GM12878 (cell line): ENCODE results near the gene EGFL8. TPM values are rescaled to one million over a fixed set of nuclear protein-coding genes. Genes with fewer than 3 reads are reported as not detected.

ENCODE experiments used
- ATAC-seq: fragments of 200-7000 bp; cut with Tn5 transposase; 3 replicates; pipeline ENCODE4 v1.9.1; 2020; ENCODE audit warnings: mild to moderate bottlenecking, moderate library complexity
- BruUV-seq: library from RNA; stranded (reverse); fragments of 400-500 nt; replicated peaks from 2 replicates; lab custom pipeline; 2021; lab: Mats Ljungman, UMichigan
- CTCF ChIA-PET: fragments of 300-600 bp; sonication (Branson Sonifier 250); formaldehyde crosslinking; extraction: SDS; loops from one replicate; lab custom pipeline; 2021; ENCODE audit warnings: inconsistent platforms; lab: Yijun Ruan, JAX
- POLR2A ChIA-PET: fragments of 350-600 bp; formaldehyde crosslinking; extraction: SDS; loops from one replicate; lab custom pipeline; 2021; ENCODE audit warnings: inconsistent platforms; lab: Charles Lee
- RAD21 ChIA-PET: fragments of 300-600 bp; sonication (Branson Sonifier 250); formaldehyde crosslinking; loops from one replicate; lab custom pipeline; 2023; ENCODE audit warnings: antibody characterized with exemption; ENCODE audit not compliant: unreplicated experiment; lab: Charles Lee
- SMC1A ChIA-PET: fragments of 300-600 bp; sonication (Branson Sonifier 250); formaldehyde crosslinking; loops from one replicate; lab custom pipeline; 2023; ENCODE audit not compliant: unreplicated experiment, uncharacterized antibody; lab: Charles Lee
- DNase-seq: peaks from one replicate; pipeline ENCODE4 v3.0.0-alpha.2; 2011; ENCODE audit warnings: low read depth, low spot score
- FAIRE-seq: peaks from 3 replicates; lab custom pipeline; 2011; peaks lifted over from hg19 to GRCh38; lab: Jason Lieb, UNC
- H2AFZ ChIP-seq: 2 replicates; pipeline ENCODE4 v1.6.0; 2011; ENCODE audit warnings: low read depth, low read length, control low read depth; ENCODE audit not compliant: control insufficient read depth
- H3K27ac ChIP-seq: 2 replicates; pipeline ENCODE4 v1.5.1; 2011; ENCODE audit warnings: control low read depth; ENCODE audit not compliant: control insufficient read depth, insufficient read depth
- H3K27me3 ChIP-seq, 2 experiments: replicated peaks in 1 of 2; 2 replicates each; pipeline versions ENCODE4 v1.6.0 to v1.6.1; 2011; ENCODE audit warnings: low read length in 1 of 2; ENCODE audit not compliant: control insufficient read depth in 2 of 2, insufficient read depth in 2 of 2
- H3K36me3 ChIP-seq, 2 experiments: 2 replicates each; pipeline ENCODE4 v1.5.1; 2011; ENCODE audit warnings: low read length in 1 of 2; ENCODE audit not compliant: control insufficient read depth in 2 of 2, insufficient read depth in 2 of 2
- H3K4me1 ChIP-seq: 2 replicates; pipeline ENCODE4 v1.6.1; 2011; ENCODE audit warnings: mild to moderate bottlenecking, low read length, moderate library complexity, mixed read lengths; ENCODE audit not compliant: control insufficient read depth, insufficient read depth
- H3K4me2 ChIP-seq: 2 replicates; pipeline ENCODE4 v1.6.0; 2011; ENCODE audit warnings: control low read depth; ENCODE audit not compliant: control insufficient read depth, insufficient read depth
- H3K4me3 ChIP-seq: fragments of 200-600 bp; sonication (generic); 2 replicates; pipeline ENCODE4 v1.5.1; 2016
- H3K79me2 ChIP-seq: 2 replicates; pipeline ENCODE4 v1.6.0; 2011; ENCODE audit warnings: low read length; ENCODE audit not compliant: control insufficient read depth, insufficient read depth
- H3K9ac ChIP-seq: 2 replicates; pipeline ENCODE4 v1.8.0; 2011; ENCODE audit warnings: low read length, control low read depth, mixed read lengths; ENCODE audit not compliant: control insufficient read depth, insufficient read depth
- H3K9me3 ChIP-seq: replicated peaks from 3 replicates; pipeline ENCODE4 v1.5.1; 2011; ENCODE audit warnings: mild to moderate bottlenecking, low read length; ENCODE audit not compliant: control insufficient read depth, insufficient read depth
- H4K20me1 ChIP-seq: 2 replicates; pipeline ENCODE4 v1.6.0; 2011; ENCODE audit not compliant: control insufficient read depth, insufficient read depth
- FOXK2 ChIP-seq: fragments of 450-650 bp; IDR thresholded peaks from 2 replicates; pipeline ENCODE4 v1.6.1; 2017; ENCODE audit warnings: mild to moderate bottlenecking, moderate library complexity
- NBN ChIP-seq: fragments of 450-650 bp; IDR thresholded peaks from 2 replicates; pipeline ENCODE4 v1.6.1; 2016
- NKRF ChIP-seq: fragments of 450-650 bp; conservative IDR thresholded peaks from 2 replicates; pipeline ENCODE4 v1.6.1; 2017; ENCODE audit warnings: mild to moderate bottlenecking, moderate library complexity
- RFX5 ChIP-seq: IDR thresholded peaks from 2 replicates; pipeline ENCODE4 v1.6.1; 2011; ENCODE audit warnings: low read depth, low read length, improper control_type of control experiment
- RUNX3 ChIP-seq: IDR thresholded peaks from 2 replicates; pipeline ENCODE4 v1.6.1; 2012; ENCODE audit warnings: low read length, inconsistent platforms
- YBX1 ChIP-seq: fragments of 450-650 bp; IDR thresholded peaks from 2 replicates; pipeline ENCODE4 v1.6.1; 2016; ENCODE audit warnings: antibody characterized with exemption
- WGBS: methylation state at CpG from one replicate; pipeline ENCODE4 v1.1.6; 2016; ENCODE audit warnings: low lambda C conversion rate; ENCODE audit not compliant: insufficient replicate concordance, insufficient coverage; ENCODE audit errors: missing lambda C conversion rate; 5-methylcytosine and 5-hydroxymethylcytosine counted together
- in situ Hi-C: fragments of 300-500 bp; cut with MboI; formaldehyde crosslinking; loops from 9 replicates; pipeline ENCODE4 v1.14.3; 2018; ENCODE audit warnings: mixed read lengths
- intact Hi-C: fragments of 100-400 bp; cut with micrococcal nuclease; formaldehyde crosslinking; loops from one replicate; pipeline ENCODE4 v1.14.2; 2022; ENCODE audit not compliant: unreplicated experiment
- polyA plus RNA-seq, 11 experiments: library from polyadenylated mRNA; depleted of rRNA in 4 of 11; unstranded in 6 of 11; stranded (reverse) in 5 of 11; fragments of >200 nt; fragmentation: Nextera tagmentation in 4 of 11; fragmentation: Illumina TruSeq in 1 of 11; extraction: Ambion mirVana in 4 of 11; extraction: Trizol in 1 of 11; gene quantifications; 1 replicate in 1 of 11; 2 replicates in 10 of 11; pipeline versions ENCODE4 v1.2.1 to v1.2.3, GENCODE V29; 2011 to 2016; ENCODE audit warnings: inconsistent platforms in 2 of 11, missing spikeins in 2 of 11, low read depth in 1 of 11
- total RNA-seq, 4 experiments: library from RNA; depleted of rRNA in 3 of 4; stranded (reverse); fragments of >200 nt in 3 of 4; fragmentation: Illumina TruSeq in 1 of 4; extraction: Trizol in 1 of 4; gene quantifications; 2 replicates each; pipeline versions ENCODE4 v1.2.1 to v1.2.3, GENCODE V29; 2013 to 2021

Gene EGFL8
- total and polyA plus RNA-seq, 10 of the 15 experiments (the other 5 are each of a cell fraction or from before 2014, with no cell fraction given), result 0.07 to 3.5 (median 1.4) TPM

GRCh38 chr6:32127717-32128592 is 36.4 kb upstream of the EGFL8 start, which contains the start of gene ATF6B (continued):
- TF ChIP-seq NKRF, result peak; percentile 83
- peak; percentile 66; the same call in 1 of the 2 replicates for TF ChIP-seq RFX5
- TF ChIP-seq RUNX3, result no peak
- TF ChIP-seq YBX1, result no peak

- POLR2A ChIA-PET, result interaction anchor here (0.5 to 5.1 kb wide), 14 partner anchors 14 to 1916 kb away, joined by 3 to 69 read pairs (median 7); partner anchors contain the start of genes AGPAT1, GPSM3, NEU1 and PBX2
- BruUV-seq, result no TSS peak
- SMC1A ChIA-PET, result interaction anchor here (0.9 to 3.8 kb wide), 6 partner anchors 10 to 170 kb away, joined by 3 to 24 read pairs (median 12); partner anchors contain the start of genes AGPAT1, GPSM3, PBX2 and SKIC2
- Histone ChIP-seq H3K27me3 (no peaks in the 10 kb centered on the region), H3K9ac (peak overlapping the region; percentile 83), H3K79me2 (peaks cover 23% of the 10 kb centered on the region), H3K36me3 (peaks cover 0 to 8% of the 10 kb centered on the region in 2 experiments; a peak in 1 of 4 replicates), H2AFZ (peak overlapping the region; percentile 90), H4K20me1 (no peaks in the 10 kb centered on the region), H3K4me2 (peak overlapping the region; percentile 88), H3K4me1 (peaks cover 13% of the 10 kb centered on the region), H3K27ac (peak overlapping the region; percentile 24), H3K9me3 (no peaks in the 10 kb centered on the region), H3K4me3 (peak overlapping the region; percentile 75)
- in situ Hi-C loops (no loop called here), intact Hi-C loops (no loop called here)
- ATAC-seq (no peak), DNase-seq (no peak), FAIRE-seq (no peak)
- WGBS, result 73% methylated on average over 13 of the region's 13 CpGs
- no peak for TF ChIP-seq NBN
- TF ChIP-seq RFX5, result peak; percentile 56
- TF ChIP-seq FOXK2, result no peak
- RAD21 ChIA-PET, result interaction anchor here (1.0 to 3.7 kb wide), 5 partner anchors 10 to 67 kb away, joined by 5 to 27 read pairs (median 6); partner anchors contain the start of genes GPSM3 and PBX2
- CTCF ChIA-PET, result interaction anchor here (0.7 to 4.6 kb wide), 7 partner anchors 11 to 824 kb away, joined by 3 to 48 read pairs (median 5); partner anchors contain the start of genes GPSM3 and HLA-DMA
Observed at GRCh38 chr6:32128751-32129296, 35.6 kb upstream of the EGFL8 start.
